SJSA1 (cell line): Measurements from ENCODE around the gene BPIFB2. TPM values are rescaled to one million over a fixed set of nuclear protein-coding genes. Genes with fewer than 3 reads are reported as not detected.

ENCODE experiments used
- DNase-seq, 2 experiments: peaks; one replicate each; pipeline ENCODE4 v3.0.0-alpha.2; 2015 to 2020; ENCODE audit warnings: low spot score in 2 of 2, low read depth in 1 of 2
- H3K27ac ChIP-seq: fragments of 250-450 bp; sonication (Bioruptor Pico); 2 replicates; pipeline ENCODE4 v1.5.1; 2020; ENCODE audit warnings: mild to moderate bottlenecking, moderate library complexity
- H3K27me3 ChIP-seq: fragments of 250-450 bp; sonication (Bioruptor Pico); replicated peaks from 2 replicates; pipeline ENCODE4 v1.5.1; 2020; ENCODE audit warnings: mild to moderate bottlenecking, moderate library complexity
- H3K36me3 ChIP-seq: fragments of 250-450 bp; sonication (Bioruptor Pico); 2 replicates; pipeline ENCODE4 v1.5.1; 2020; ENCODE audit warnings: mild to moderate bottlenecking
- H3K4me1 ChIP-seq: fragments of 250-450 bp; sonication (Bioruptor Pico); replicated peaks from 2 replicates; pipeline ENCODE4 v1.6.1; 2021; ENCODE audit warnings: mild to moderate bottlenecking
- H3K4me3 ChIP-seq: fragments of 250-450 bp; sonication (Bioruptor Pico); 2 replicates; pipeline ENCODE4 v1.5.1; 2020; ENCODE audit warnings: mild to moderate bottlenecking
- H3K9me3 ChIP-seq: fragments of 250-450 bp; sonication (Bioruptor Pico); replicated peaks from 2 replicates; pipeline ENCODE4 v1.5.1; 2020; ENCODE audit warnings: mild to moderate bottlenecking
- total RNA-seq: library from RNA; depleted of rRNA; stranded (reverse); fragments of >200 nt; shearing (Covaris generic); gene quantifications from 2 replicates; pipeline ENCODE4 v1.2.3, GENCODE V29; 2014

BPIFB2 gene
- total RNA-seq, 1 experiment from 2014 or later: not detected

GRCh38 chr20:33012327-33013189 lies 5.1 kb downstream of the BPIFB2 start:
- no peaks in the 10 kb centered on the region for H3K36me3 ChIP-seq
- H3K27me3 ChIP-seq: no peaks in the 10 kb centered on the region; the same call in 1 of the 2 replicates
- H3K9me3 ChIP-seq: no peaks in the 10 kb centered on the region
- no peak for DNase-seq
- H3K27ac ChIP-seq: no peak overlapping the region
- H3K4me1 ChIP-seq: 0 out of 2 replicates have a peak, but pooled peaks cover 3% of the 10 kb centered on the region
- H3K4me3 ChIP-seq: no peak overlapping the region

DNA sequence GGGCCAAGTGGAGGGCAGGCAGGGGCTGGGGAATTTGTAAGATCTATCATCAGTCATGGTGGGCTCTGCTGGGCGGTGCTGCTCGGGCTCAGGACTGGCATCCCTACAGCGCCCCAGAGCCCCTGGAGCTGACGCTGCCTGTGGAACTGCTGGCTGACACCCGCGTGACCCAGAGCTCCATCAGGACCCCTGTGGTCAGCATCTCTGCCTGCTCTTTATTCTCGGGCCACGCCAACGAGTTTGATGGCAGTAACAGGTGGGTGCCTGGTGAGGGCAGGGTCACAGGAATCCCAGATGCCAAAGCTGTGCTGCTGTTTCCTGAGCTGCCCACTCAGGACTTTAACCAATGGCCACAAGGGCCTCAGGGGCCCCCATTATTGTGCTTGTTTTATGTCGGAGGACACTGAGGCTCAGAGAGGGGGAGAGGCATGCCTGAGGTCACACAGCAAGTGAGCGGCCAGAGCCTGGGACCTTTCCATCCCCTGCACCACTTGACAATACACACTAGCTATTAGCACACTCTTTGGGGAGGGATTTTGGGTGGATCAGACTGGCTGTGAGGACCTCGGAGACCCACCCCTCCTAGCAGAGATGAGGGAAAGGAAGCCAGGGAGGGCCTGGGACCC lies 6.3 kb downstream of the BPIFB2 start:
- no peak for DNase-seq
- Histone ChIP-seq H3K4me1 (0 out of 2 replicates have a peak, but pooled peaks cover 3% of the 10 kb centered on the region), H3K27me3 (no peaks in the 10 kb centered on the region; the same call in 1 of the 2 replicates), H3K36me3 (no peaks in the 10 kb centered on the region), H3K9me3 (no peaks in the 10 kb centered on the region), H3K27ac (no peak overlapping the region), H3K4me3 (no peak overlapping the region)

- H3K4me1 ChIP-seq: 0 out of 2 replicates have a peak, but pooled peaks cover 3% of the 10 kb centered on the region
- H3K4me3 ChIP-seq: no peak overlapping the region
- H3K9me3 ChIP-seq: no peaks in the 10 kb centered on the region
- H3K27ac ChIP-seq: no peak overlapping the region
- no peaks in the 10 kb centered on the region; the same call in 1 of the 2 replicates for H3K27me3 ChIP-seq
- DNase-seq: no peak
- no peaks in the 10 kb centered on the region for H3K36me3 ChIP-seq
Measured at GRCh38 chr20:33014336-33015113, 7.0 kb downstream of the BPIFB2 start.

GRCh38 chr20:33015114-33015484 lies 7.6 kb downstream of the BPIFB2 start:
- Histone ChIP-seq H3K27ac (no peak overlapping the region), H3K4me3 (no peak overlapping the region), H3K4me1 (0 out of 2 replicates have a peak, but pooled peaks cover 3% of the 10 kb centered on the region), H3K36me3 (no peaks in the 10 kb centered on the region), H3K9me3 (no peaks in the 10 kb centered on the region), H3K27me3 (no peaks in the 10 kb centered on the region; the same call in 1 of the 2 replicates)
- no peak for DNase-seq

GRCh38 chr20:33015700-33016580 lies 8.4 kb downstream of the BPIFB2 start:
- Histone ChIP-seq H3K27me3 (no peaks in the 10 kb centered on the region; the same call in 1 of the 2 replicates), H3K4me1 (0 out of 2 replicates have a peak, but pooled peaks cover 3% of the 10 kb centered on the region), H3K27ac (no peak overlapping the region), H3K4me3 (no peak overlapping the region), H3K36me3 (no peaks in the 10 kb centered on the region), H3K9me3 (no peaks in the 10 kb centered on the region)
- no peak for DNase-seq

- no peaks in the 10 kb centered on the region; the same call in 1 of the 2 replicates for H3K27me3 ChIP-seq
- DNase-seq: no peak
- 0 out of 2 replicates have a peak, but pooled peaks cover 3% of the 10 kb centered on the region for H3K4me1 ChIP-seq
- H3K9me3 ChIP-seq: no peaks in the 10 kb centered on the region
- no peak overlapping the region for H3K4me3 ChIP-seq
- H3K27ac ChIP-seq: no peak overlapping the region
- H3K36me3 ChIP-seq: no peaks in the 10 kb centered on the region
Measured at GRCh38 chr20:33016581-33017109, 9.1 kb downstream of the BPIFB2 start.

- Histone ChIP-seq H3K4me1 (no peaks in the 10 kb centered on the region), H3K36me3 (no peaks in the 10 kb centered on the region), H3K4me3 (no peak overlapping the region), H3K27me3 (no peaks in the 10 kb centered on the region), H3K27ac (no peak overlapping the region), H3K9me3 (no peaks in the 10 kb centered on the region)
- no peak for DNase-seq
Measured at GRCh38 chr20:33017542-33017941, 10.0 kb downstream of the BPIFB2 start.

DNA sequence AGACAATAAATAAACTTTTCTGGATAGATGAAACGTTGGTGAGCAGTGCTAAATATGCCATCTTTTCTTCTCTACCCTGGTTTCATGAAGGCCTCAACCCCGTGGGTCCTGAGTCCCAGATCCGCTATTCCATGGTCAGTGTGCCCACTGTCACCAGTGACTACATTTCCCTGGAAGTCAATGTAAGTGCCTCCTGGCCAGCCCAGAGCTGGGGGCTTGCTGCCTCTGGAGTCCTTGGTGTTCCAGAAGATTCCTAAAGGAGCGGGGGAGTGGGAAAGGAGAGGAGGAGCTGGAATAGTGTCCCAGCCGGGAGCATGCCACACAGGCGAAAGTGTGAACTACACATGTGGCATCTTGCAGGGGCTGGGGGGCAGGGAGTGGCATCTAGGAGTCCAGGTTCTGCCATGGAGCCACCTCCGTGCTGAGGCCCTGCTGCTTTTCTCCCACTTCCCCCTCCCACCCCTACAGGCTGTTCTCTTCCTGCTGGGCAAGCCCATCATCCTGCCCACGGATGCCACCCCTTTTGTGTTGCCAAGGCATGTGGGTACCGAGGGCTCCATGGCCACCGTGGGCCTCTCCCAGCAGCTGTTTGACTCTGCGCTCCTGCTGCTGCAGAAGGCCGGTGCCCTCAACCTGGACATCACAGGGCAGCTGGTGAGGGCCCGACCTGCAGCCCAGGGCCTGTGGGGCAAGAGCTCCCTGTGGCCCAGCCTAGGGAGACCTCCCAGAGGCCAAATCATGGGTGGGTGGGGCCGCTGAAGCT lies 10.8 kb downstream of the BPIFB2 start:
- Histone ChIP-seq H3K36me3 (no peaks in the 10 kb centered on the region), H3K4me1 (no peaks in the 10 kb centered on the region), H3K9me3 (no peaks in the 10 kb centered on the region), H3K4me3 (no peak overlapping the region), H3K27ac (no peak overlapping the region), H3K27me3 (no peaks in the 10 kb centered on the region)
- DNase-seq: no peak

DNA sequence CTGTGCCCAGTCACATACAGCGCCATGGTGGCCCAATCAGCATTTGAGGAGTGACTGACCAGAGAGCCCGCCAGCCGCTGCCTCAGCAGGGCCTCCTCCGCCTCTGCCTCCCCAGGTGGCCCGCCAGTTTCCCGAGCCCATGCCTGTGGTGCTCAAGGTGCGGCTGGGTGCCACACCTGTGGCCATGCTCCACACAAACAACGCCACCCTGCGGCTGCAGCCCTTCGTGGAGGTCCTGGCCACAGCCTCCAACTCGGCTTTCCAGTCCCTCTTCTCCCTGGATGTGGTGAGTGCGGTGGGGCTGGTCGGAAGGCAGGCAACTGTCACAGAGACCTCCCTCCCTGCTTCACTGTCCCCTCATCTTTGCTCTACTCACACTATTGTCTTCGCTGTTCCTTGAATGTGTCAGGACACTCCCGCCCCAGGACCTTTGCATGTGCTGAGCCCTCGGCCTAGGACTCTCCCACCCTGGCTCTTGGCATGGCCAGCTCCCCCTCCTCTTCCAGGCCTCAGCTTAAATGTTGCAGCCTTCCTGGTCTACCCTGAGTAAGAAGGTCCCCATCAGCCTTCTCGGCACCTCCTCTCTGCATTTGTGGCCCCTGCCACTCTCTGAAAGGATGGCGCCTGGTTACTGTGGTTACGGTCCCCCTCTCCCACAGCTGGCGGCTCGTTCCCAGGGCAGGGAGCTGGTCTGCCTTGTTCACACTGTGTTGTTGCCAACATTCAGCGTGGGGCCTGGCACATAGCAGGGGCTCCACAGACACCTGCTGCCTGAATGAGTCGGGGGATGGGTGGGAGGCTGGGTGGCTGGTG lies 12.2 kb downstream of the BPIFB2 start:
- no peaks in the 10 kb centered on the region for H3K4me1 ChIP-seq
- no peaks in the 10 kb centered on the region for H3K9me3 ChIP-seq
- no peaks in the 10 kb centered on the region for H3K27me3 ChIP-seq
- DNase-seq: no peak
- no peak overlapping the region for H3K27ac ChIP-seq
- H3K36me3 ChIP-seq: no peaks in the 10 kb centered on the region
- no peak overlapping the region for H3K4me3 ChIP-seq

DNA sequence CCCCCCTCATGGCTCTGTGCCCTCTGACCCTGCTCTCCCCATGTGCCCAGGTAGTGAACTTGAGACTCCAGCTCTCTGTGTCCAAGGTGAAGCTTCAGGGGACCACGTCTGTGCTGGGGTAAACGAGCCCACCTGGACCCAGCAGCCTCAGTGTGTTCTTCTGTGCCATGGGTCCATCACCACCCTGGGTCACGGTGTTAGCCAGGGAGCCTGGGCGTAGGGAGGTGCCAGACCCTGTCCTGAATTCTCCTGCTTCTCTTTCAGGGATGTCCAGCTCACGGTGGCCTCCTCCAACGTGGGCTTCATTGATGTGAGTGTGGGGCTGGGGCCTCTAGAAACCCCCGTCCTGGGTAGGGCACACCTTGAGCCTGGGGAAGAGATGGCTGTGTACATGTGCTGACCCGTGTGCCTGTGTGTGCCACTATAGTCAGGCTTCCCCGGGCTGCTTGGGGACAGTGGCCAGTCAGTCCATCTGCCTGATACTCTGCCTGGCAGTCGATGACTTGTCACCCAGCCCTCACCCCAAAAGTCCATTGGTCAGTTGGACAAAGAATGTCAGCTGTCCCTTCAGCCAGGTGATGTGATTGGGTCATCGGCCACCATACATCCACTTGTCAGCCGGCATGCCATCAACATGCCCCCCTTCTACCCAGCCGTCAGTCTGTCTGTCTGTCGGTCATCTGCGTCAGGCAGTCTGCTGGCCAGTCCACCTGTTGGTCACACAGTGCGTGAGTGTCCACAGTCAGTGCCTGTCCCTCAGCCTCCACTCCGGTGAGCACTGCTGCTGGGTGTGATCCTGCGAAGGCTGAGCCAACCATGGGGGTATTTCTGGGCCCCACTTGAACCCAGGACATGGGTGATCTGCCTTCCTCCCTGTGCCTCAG lies 13.0 kb downstream of the BPIFB2 start:
- no peak for DNase-seq
- no peaks in the 10 kb centered on the region for H3K4me1 ChIP-seq
- H3K27ac ChIP-seq: no peak overlapping the region
- H3K27me3 ChIP-seq: no peaks in the 10 kb centered on the region
- H3K9me3 ChIP-seq: no peaks in the 10 kb centered on the region
- no peak overlapping the region for H3K4me3 ChIP-seq
- no peaks in the 10 kb centered on the region for H3K36me3 ChIP-seq

DNA sequence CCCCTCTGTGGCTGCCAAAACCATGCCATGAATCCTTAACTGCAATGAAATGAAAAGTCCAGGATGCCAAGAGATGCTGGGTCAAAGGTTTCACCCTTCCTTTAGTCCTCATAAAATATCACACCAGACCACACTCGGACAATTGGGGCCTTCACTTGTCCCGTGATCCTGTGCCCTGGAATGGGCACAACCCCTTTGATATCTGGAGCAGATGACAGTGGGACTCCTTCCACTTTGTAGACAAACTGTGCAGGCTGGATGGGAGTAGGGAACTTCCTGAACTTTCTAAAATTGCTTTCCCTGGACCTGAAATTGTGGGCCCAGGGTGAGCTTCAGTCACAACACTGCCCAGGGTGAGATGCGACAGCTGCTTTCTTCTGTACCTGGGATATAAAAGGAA lies 14.4 kb downstream of the BPIFB2 start:
- Histone ChIP-seq H3K27me3 (no peaks in the 10 kb centered on the region), H3K27ac (no peak overlapping the region), H3K4me1 (no peaks in the 10 kb centered on the region), H3K36me3 (no peaks in the 10 kb centered on the region), H3K4me3 (no peak overlapping the region), H3K9me3 (no peaks in the 10 kb centered on the region)
- no peak for DNase-seq
